ENCODE results near the gene GCA. TPM values are rescaled to one million over a fixed set of nuclear protein-coding genes. Genes with fewer than 3 reads are reported as not detected.

GCA gene
- total and polyA plus RNA-seq, 2 of the 13 experiments (the other 11 are each of a cell fraction or from before 2014, with no cell fraction given): 42.0 to 48.3 TPM

- in situ Hi-C loops (cut with HindIII; ENCODE audit: extremely low pct_ligation_motif_present, low pct_unique_long_range_greater_than_20kb) (loop anchor here (25.0 kb wide), 1 partner anchor 329 kb away; no protein-coding TSS in a partner anchor), intact Hi-C loops (cut with micrococcal nuclease; ENCODE audit: unreplicated experiment) (no loop called here)
- no peak overlapping the region for H3K4me2 ChIP-seq (ENCODE audit: low read depth, low read length)
- H3K4me3 ChIP-seq (replicated peaks in 1 of 3; ENCODE audit: insufficient read depth in 1 of 3, low read depth in 2 of 3, low read length in 3 of 3): no peak overlapping the region
- H3K9me3 ChIP-seq (ENCODE audit: low read length): no peaks in the 10 kb centered on the region
- CTCF ChIA-PET (ENCODE audit: low intra/inter-chr PET ratio, low total read pairs): no interaction called here
- POLR2A ChIA-PET: no interaction called here
- peaks cover 34% of the 10 kb centered on the region for H3K4me1 ChIP-seq (ENCODE audit: insufficient read depth, low read length)
- H3K79me2 ChIP-seq (ENCODE audit: insufficient read depth, low read length): no peaks in the 10 kb centered on the region
- H2AFZ ChIP-seq (ENCODE audit: low read length): no peak overlapping the region
- H3K36me3 ChIP-seq (replicated peaks in 1 of 2; ENCODE audit: control insufficient read depth in 1 of 2, insufficient read depth in 2 of 2, low read length in 2 of 2): no peaks in the 10 kb centered on the region
- H3K27ac ChIP-seq (ENCODE audit: extremely low read length, insufficient read depth, low read length): no peak overlapping the region
- WGBS (ENCODE audit: low lambda C conversion rate): 87% methylated on average over 4 of the region's 4 CpGs
- no peaks in the 10 kb centered on the region for H4K20me1 ChIP-seq (ENCODE audit: insufficient read depth, low read length)
- no TSS peak for BruUV-seq (replicated peaks)
- H3K27me3 ChIP-seq (ENCODE audit: control insufficient read depth in 1 of 2, insufficient read depth in 2 of 2, low read length in 2 of 2): no peaks in the 10 kb centered on the region; a peak in 1 of 5 replicates
- no peak for TF ChIP-seq ZFP36 (IDR thresholded peaks at IDR 0.05; ENCODE audit: borderline replicate concordance, low read depth, low read length, partially characterized antibody)
- no peak for TF ChIP-seq ARNTL (CRISPR knock-in tag; IDR thresholded peaks at IDR 0.05)
- no peak for TF ChIP-seq DPF2 (CRISPR knock-in tag; IDR thresholded peaks at IDR 0.05; ENCODE audit: borderline replicate concordance, low read depth)
- no peak for TF ChIP-seq STAG1 (CRISPR knock-in tag; IDR thresholded peaks at IDR 0.05)
- no peak for TF ChIP-seq EZH2 (conservative IDR thresholded peaks at IDR 0.05; ENCODE audit: low read depth, low read length)
- no peak for TF ChIP-seq HMGXB3 (CRISPR knock-in tag; IDR thresholded peaks at IDR 0.05; ENCODE audit: borderline replicate concordance)
- TF ChIP-seq HES4 (CRISPR knock-in tag; IDR thresholded peaks at IDR 0.05; ENCODE audit: borderline replicate concordance): no peak
- no peak for DNase-seq (ENCODE audit: low spot score)
- no peak overlapping the region for H3K9ac ChIP-seq (ENCODE audit: insufficient read depth, low read depth, low read length)
- ATAC-seq: no peak
- FAIRE-seq: no peak
Measured at GRCh38 chr2:162315938-162316337, 28.0 kb upstream of the GCA start.
